HEK293 (cell line): Measurements from ENCODE around the gene TBC1D12.

Experiments used
- FEZF1 ChIP-seq: fragments of 450-650 bp; formaldehyde crosslinking; IDR thresholded peaks from 2 replicates; pipeline ENCODE4 v1.5.1; 2016; ENCODE audit warnings: missing biosample characterization, missing genetic modification characterization
- GLIS2 ChIP-seq: fragments of 450-650 bp; formaldehyde crosslinking; IDR thresholded peaks from 2 replicates; pipeline ENCODE4 v1.5.1; 2016; ENCODE audit warnings: missing biosample characterization, missing genetic modification characterization
- HOXA7 ChIP-seq: sonication (generic); formaldehyde crosslinking; IDR thresholded peaks from 2 replicates; pipeline ENCODE4 v1.8.1; 2022; ENCODE audit warnings: missing genetic modification reagents, borderline replicate concordance
- KLF8 ChIP-seq: fragments of 450-650 bp; formaldehyde crosslinking; IDR thresholded peaks from 2 replicates; pipeline ENCODE4 v1.5.1; 2016; ENCODE audit warnings: missing biosample characterization, missing genetic modification characterization
- KLF9 ChIP-seq: fragments of 450-650 bp; formaldehyde crosslinking; IDR thresholded peaks from 2 replicates; pipeline ENCODE4 v1.5.1; 2016; ENCODE audit warnings: missing biosample characterization, missing genetic modification characterization, low read depth
- MEIS1 ChIP-seq: sonication (generic); formaldehyde crosslinking; IDR thresholded peaks from 2 replicates; pipeline ENCODE4 v1.8.1; 2022; ENCODE audit warnings: missing genetic modification reagents, mild to moderate bottlenecking, borderline replicate concordance
- SETDB1 ChIP-seq: IDR thresholded peaks from one replicate; pipeline ENCODE4 v1.6.1; 2017; ENCODE audit warnings: mild to moderate bottlenecking, low read length, moderate library complexity, mixed read lengths; ENCODE audit not compliant: insufficient read length
- SP2 ChIP-seq: fragments of 450-650 bp; formaldehyde crosslinking; IDR thresholded peaks from 2 replicates; pipeline ENCODE4 v1.5.1; 2016; ENCODE audit warnings: missing biosample characterization, missing genetic modification characterization
- SP3 ChIP-seq: fragments of 450-650 bp; formaldehyde crosslinking; IDR thresholded peaks from 2 replicates; pipeline ENCODE4 v1.5.1; 2016; ENCODE audit warnings: missing biosample characterization, missing genetic modification characterization
- WT1 ChIP-seq: fragments of 450-650 bp; formaldehyde crosslinking; IDR thresholded peaks from 2 replicates; pipeline ENCODE4 v1.5.1; 2016; ENCODE audit warnings: missing biosample characterization, missing genetic modification characterization
- ZBTB17 ChIP-seq: fragments of 450-650 bp; formaldehyde crosslinking; IDR thresholded peaks from 2 replicates; pipeline ENCODE4 v1.5.1; 2016; ENCODE audit warnings: missing biosample characterization, missing genetic modification characterization
- ZBTB20 ChIP-seq: fragments of 450-650 bp; formaldehyde crosslinking; IDR thresholded peaks from 2 replicates; pipeline ENCODE4 v1.5.1; 2016; ENCODE audit warnings: missing biosample characterization, missing genetic modification characterization
- ZFP69B ChIP-seq: fragments of 450-650 bp; formaldehyde crosslinking; IDR thresholded peaks from 2 replicates; pipeline ENCODE4 v1.5.1; 2016; ENCODE audit warnings: missing biosample characterization, missing genetic modification characterization
- ZNF132 ChIP-seq: fragments of 450-650 bp; formaldehyde crosslinking; IDR thresholded peaks from 2 replicates; pipeline ENCODE4 v1.5.1; 2017; ENCODE audit warnings: missing biosample characterization, missing genetic modification characterization, borderline replicate concordance
- ZNF140 ChIP-seq: fragments of 450-650 bp; formaldehyde crosslinking; IDR thresholded peaks from 2 replicates; pipeline ENCODE4 v1.5.1; 2016; ENCODE audit warnings: missing biosample characterization, missing genetic modification characterization
- ZNF146 ChIP-seq: fragments of 450-650 bp; formaldehyde crosslinking; IDR thresholded peaks from 2 replicates; pipeline ENCODE4 v1.5.1; 2016; ENCODE audit warnings: missing biosample characterization, missing genetic modification characterization
- ZNF157 ChIP-seq: fragments of 450-650 bp; formaldehyde crosslinking; IDR thresholded peaks from 2 replicates; pipeline ENCODE4 v1.5.1; 2016; ENCODE audit warnings: missing biosample characterization, missing genetic modification characterization
- ZNF223 ChIP-seq: fragments of 450-650 bp; formaldehyde crosslinking; IDR thresholded peaks from 2 replicates; pipeline ENCODE4 v1.5.1; 2016; ENCODE audit warnings: missing biosample characterization, missing genetic modification characterization
- ZNF274 ChIP-seq, 2 experiments: fragments of 200-500 bp in 1 of 2; fragments of 450-650 bp in 1 of 2; sonication (Bioruptor generic) in 1 of 2; formaldehyde crosslinking in 1 of 2; IDR thresholded peaks; 2 replicates each; pipeline versions ENCODE4 v1.5.1 to v1.6.1; 2014 to 2016; ENCODE audit warnings: borderline replicate concordance in 1 of 2, inconsistent platforms in 1 of 2, low read length in 1 of 2, missing biosample characterization in 1 of 2, missing genetic modification characterization in 1 of 2
- ZNF416 ChIP-seq: fragments of 450-650 bp; formaldehyde crosslinking; IDR thresholded peaks from 2 replicates; pipeline ENCODE4 v1.5.1; 2016; ENCODE audit warnings: missing biosample characterization, missing genetic modification characterization
- ZNF521 ChIP-seq: fragments of 450-650 bp; formaldehyde crosslinking; IDR thresholded peaks from 2 replicates; pipeline ENCODE4 v1.5.1; 2017; ENCODE audit warnings: missing biosample characterization, mild to moderate bottlenecking, missing genetic modification characterization
- ZNF530 ChIP-seq: fragments of 450-650 bp; formaldehyde crosslinking; IDR thresholded peaks from 2 replicates; pipeline ENCODE4 v1.5.1; 2016; ENCODE audit warnings: low read depth, missing biosample characterization, missing genetic modification characterization
- ZNF555 ChIP-seq: fragments of 450-650 bp; formaldehyde crosslinking; conservative IDR thresholded peaks from 2 replicates; pipeline ENCODE4 v1.5.1; 2017; ENCODE audit warnings: missing biosample characterization, mild to moderate bottlenecking, missing genetic modification characterization, inconsistent platforms
- ZNF561 ChIP-seq: fragments of 450-650 bp; IDR thresholded peaks from 2 replicates; pipeline ENCODE4 v1.5.1; 2018; ENCODE audit warnings: missing biosample characterization, missing genetic modification characterization, borderline replicate concordance
- ZNF624 ChIP-seq: fragments of 450-650 bp; formaldehyde crosslinking; IDR thresholded peaks from 2 replicates; pipeline ENCODE4 v1.5.1; 2017; ENCODE audit warnings: missing biosample characterization, missing genetic modification characterization
- ZNF658 ChIP-seq: fragments of 450-650 bp; formaldehyde crosslinking; IDR thresholded peaks from 2 replicates; pipeline ENCODE4; 2016; ENCODE audit warnings: missing biosample characterization, missing genetic modification characterization
- ZNF843 ChIP-seq: fragments of 450-650 bp; formaldehyde crosslinking; IDR thresholded peaks from 2 replicates; pipeline ENCODE4 v1.5.1; 2016; ENCODE audit warnings: missing biosample characterization, missing genetic modification characterization
- TF ChIP-seq, protein P1 (sequence below): fragments of 450-650 bp; formaldehyde crosslinking; IDR thresholded peaks from 2 replicates; pipeline ENCODE4 v1.5.1; 2016; ENCODE audit warnings: missing biosample characterization, missing genetic modification characterization
- TF ChIP-seq, protein P2 (sequence below): IDR thresholded peaks from 2 replicates; pipeline ENCODE4 v1.6.1; 2011; ENCODE audit warnings: mild to moderate bottlenecking, low read depth, low read length, borderline replicate concordance
- TF ChIP-seq, protein P3 (sequence below): fragments of 450-650 bp; formaldehyde crosslinking; IDR thresholded peaks from 2 replicates; pipeline ENCODE4 v1.5.1; 2016; ENCODE audit warnings: missing biosample characterization, missing genetic modification characterization, low read depth
- TF ChIP-seq, protein P4 (sequence below): fragments of 450-650 bp; formaldehyde crosslinking; IDR thresholded peaks from 2 replicates; pipeline ENCODE4 v1.5.1; 2017; ENCODE audit warnings: missing biosample characterization, mild to moderate bottlenecking, missing genetic modification characterization, moderate library complexity
- TF ChIP-seq, protein P5 (sequence below): sonication (generic); formaldehyde crosslinking; IDR thresholded peaks from 2 replicates; pipeline ENCODE4 v1.8.1; 2022; ENCODE audit warnings: mild to moderate bottlenecking, moderate library complexity, missing genetic modification reagents

Gene TBC1D12

DNA sequence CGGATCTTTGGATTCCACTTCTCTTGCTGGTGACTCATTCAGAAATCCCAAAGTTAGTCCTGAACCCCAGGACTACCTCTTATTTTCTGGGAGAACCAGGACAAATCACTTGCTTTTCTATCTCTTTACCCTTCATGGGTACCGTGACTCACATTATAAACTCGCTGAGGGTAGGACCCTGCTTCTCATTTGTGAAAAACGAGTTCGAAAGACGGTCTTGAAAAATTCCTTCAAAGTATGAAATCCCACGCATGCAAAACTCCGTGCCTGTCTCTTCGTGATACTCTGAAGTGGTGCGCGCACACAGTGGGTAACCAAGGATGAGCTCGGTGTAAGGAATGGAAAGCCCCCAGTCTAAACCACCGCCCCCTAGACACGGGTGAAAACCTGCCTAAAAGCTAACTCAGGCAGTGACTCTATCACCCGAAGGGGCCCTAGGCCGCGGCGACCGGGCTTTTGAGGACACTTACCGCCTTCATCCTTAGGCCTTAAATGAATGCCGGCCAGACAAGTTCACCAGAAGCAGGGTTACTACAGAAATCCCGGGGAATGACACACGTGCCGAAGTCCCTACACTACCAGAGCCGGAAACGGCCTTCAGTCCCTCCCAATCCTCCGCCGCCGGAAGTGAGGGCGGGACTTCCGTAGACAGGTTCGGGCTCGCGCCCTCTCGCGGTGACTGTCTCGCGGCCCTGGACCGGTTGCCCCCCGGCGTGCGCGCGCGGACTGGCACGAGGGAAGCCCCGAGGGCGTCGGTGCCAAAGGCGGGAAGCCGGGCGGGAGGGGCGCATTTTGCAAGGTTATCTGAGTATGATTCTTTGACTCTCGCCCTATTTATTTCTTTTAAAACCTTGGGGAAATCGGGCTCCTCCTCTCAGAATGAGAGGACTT lies 39.7 kb upstream of the TBC1D12 start, which contains the start of gene NOC3L (continued):
- TF ChIP-seq ZNF140, result no peak
- TF ChIP-seq, protein P1, sequence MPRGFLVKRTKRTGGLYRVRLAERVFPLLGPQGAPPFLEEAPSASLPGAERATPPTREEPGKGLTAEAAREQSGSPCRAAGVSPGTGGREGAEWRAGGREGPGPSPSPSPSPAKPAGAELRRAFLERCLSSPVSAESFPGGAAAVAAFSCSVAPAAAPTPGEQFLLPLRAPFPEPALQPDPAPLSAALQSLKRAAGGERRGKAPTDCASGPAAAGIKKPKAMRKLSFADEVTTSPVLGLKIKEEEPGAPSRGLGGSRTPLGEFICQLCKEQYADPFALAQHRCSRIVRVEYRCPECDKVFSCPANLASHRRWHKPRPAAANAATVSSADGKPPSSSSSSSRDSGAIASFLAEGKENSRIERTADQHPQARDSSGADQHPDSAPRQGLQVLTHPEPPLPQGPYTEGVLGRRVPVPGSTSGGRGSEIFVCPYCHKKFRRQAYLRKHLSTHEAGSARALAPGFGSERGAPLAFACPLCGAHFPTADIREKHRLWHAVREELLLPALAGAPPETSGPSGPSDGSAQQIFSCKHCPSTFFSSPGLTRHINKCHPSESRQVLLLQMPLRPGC (tag by site-specific recombination), result peak; percentile 76
- 0 out of 2 replicates have a peak, but pooled peaks have one; percentile 42 for TF ChIP-seq ZFP69B (tag by site-specific recombination)
- TF ChIP-seq GLIS2, result peak; percentile 90
- TF ChIP-seq, protein P2, sequence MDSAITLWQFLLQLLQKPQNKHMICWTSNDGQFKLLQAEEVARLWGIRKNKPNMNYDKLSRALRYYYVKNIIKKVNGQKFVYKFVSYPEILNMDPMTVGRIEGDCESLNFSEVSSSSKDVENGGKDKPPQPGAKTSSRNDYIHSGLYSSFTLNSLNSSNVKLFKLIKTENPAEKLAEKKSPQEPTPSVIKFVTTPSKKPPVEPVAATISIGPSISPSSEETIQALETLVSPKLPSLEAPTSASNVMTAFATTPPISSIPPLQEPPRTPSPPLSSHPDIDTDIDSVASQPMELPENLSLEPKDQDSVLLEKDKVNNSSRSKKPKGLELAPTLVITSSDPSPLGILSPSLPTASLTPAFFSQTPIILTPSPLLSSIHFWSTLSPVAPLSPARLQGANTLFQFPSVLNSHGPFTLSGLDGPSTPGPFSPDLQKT, result no peak; the same call in 1 of the 2 replicates
- no peak for TF ChIP-seq ZNF658 (tag by site-specific recombination)
- TF ChIP-seq ZNF146 (tag by site-specific recombination), result no peak
- TF ChIP-seq ZNF274 (IDR thresholded peaks at IDR 0.05; ENCODE audit: low read length), result no peak
- no peak for TF ChIP-seq ZNF274 (tag by site-specific recombination; IDR thresholded peaks at IDR 0.05; ENCODE audit: borderline replicate concordance)
- TF ChIP-seq SP2, result peak; percentile 94
- peak; percentile 69; the same call in 1 of the 2 replicates for TF ChIP-seq WT1 (tag by site-specific recombination)
- TF ChIP-seq SETDB1, result peak; percentile 61
- TF ChIP-seq HOXA7 (CRISPR knock-in tag), result no peak
- no peak for TF ChIP-seq ZNF530 (tag by site-specific recombination)
- TF ChIP-seq ZNF132 (tag by site-specific recombination), result no peak
- peak; percentile 34; the same call in 1 of the 2 replicates for TF ChIP-seq ZBTB20
- no peak for TF ChIP-seq ZNF624
- peak; percentile 94; the same call in 1 of the 2 replicates for TF ChIP-seq ZNF561 (tag by site-specific recombination)
- TF ChIP-seq KLF8 (tag by site-specific recombination), result peak; percentile 73; the same call in 1 of the 2 replicates
- no peak for TF ChIP-seq ZNF555
- no peak for TF ChIP-seq ZNF157
- TF ChIP-seq, protein P3, sequence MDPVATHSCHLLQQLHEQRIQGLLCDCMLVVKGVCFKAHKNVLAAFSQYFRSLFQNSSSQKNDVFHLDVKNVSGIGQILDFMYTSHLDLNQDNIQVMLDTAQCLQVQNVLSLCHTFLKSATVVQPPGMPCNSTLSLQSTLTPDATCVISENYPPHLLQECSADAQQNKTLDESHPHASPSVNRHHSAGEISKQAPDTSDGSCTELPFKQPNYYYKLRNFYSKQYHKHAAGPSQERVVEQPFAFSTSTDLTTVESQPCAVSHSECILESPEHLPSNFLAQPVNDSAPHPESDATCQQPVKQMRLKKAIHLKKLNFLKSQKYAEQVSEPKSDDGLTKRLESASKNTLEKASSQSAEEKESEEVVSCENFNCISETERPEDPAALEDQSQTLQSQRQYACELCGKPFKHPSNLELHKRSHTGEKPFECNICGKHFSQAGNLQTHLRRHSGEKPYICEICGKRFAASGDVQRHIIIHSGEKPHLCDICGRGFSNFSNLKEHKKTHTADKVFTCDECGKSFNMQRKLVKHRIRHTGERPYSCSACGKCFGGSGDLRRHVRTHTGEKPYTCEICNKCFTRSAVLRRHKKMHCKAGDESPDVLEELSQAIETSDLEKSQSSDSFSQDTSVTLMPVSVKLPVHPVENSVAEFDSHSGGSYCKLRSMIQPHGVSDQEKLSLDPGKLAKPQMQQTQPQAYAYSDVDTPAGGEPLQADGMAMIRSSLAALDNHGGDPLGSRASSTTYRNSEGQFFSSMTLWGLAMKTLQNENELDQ (tag by site-specific recombination), result no peak
- peak; percentile 56; the same call in 1 of the 2 replicates for TF ChIP-seq ZNF843 (tag by site-specific recombination)
- TF ChIP-seq SP3 (tag by site-specific recombination), result peak; percentile 83
- TF ChIP-seq, protein P4, sequence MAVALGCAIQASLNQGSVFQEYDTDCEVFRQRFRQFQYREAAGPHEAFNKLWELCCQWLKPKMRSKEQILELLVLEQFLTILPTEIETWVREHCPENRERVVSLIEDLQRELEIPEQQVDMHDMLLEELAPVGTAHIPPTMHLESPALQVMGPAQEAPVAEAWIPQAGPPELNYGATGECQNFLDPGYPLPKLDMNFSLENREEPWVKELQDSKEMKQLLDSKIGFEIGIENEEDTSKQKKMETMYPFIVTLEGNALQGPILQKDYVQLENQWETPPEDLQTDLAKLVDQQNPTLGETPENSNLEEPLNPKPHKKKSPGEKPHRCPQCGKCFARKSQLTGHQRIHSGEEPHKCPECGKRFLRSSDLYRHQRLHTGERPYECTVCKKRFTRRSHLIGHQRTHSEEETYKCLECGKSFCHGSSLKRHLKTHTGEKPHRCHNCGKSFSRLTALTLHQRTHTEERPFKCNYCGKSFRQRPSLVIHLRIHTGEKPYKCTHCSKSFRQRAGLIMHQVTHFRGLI (tag by site-specific recombination), result peak; percentile 90
- TF ChIP-seq ZNF416, result no peak
- no peak for TF ChIP-seq ZNF521 (tag by site-specific recombination)
- no peak for TF ChIP-seq MEIS1
- no peak for TF ChIP-seq ZNF223
- TF ChIP-seq KLF9 (tag by site-specific recombination), result peak; percentile 39; the same call in 1 of the 2 replicates
- TF ChIP-seq, protein P5, sequence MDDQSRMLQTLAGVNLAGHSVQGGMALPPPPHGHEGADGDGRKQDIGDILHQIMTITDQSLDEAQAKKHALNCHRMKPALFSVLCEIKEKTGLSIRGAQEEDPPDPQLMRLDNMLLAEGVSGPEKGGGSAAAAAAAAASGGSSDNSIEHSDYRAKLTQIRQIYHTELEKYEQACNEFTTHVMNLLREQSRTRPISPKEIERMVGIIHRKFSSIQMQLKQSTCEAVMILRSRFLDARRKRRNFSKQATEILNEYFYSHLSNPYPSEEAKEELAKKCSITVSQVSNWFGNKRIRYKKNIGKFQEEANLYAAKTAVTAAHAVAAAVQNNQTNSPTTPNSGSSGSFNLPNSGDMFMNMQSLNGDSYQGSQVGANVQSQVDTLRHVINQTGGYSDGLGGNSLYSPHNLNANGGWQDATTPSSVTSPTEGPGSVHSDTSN (CRISPR knock-in tag), result 0 out of 2 replicates have a peak, but pooled peaks have one; percentile 67
- no peak for TF ChIP-seq FEZF1 (tag by site-specific recombination)
- TF ChIP-seq ZBTB17 (tag by site-specific recombination), result peak; percentile 48
